DOHH2 (cell line): ENCODE results near the gene ACSM3.
A peak's percentile ranks its signal among the peaks of the same experiment; 100 is the strongest.

ENCODE experiments used
- H3F3A ChIP-seq: fragments of 200-600 bp; sonication (generic), shearing (Covaris generic); 2 replicates; pipeline ENCODE4 v1.6.0; 2016; ENCODE audit warnings: antibody characterized with exemption, mild to moderate bottlenecking; ENCODE audit not compliant: control insufficient read depth, insufficient read depth
- H3K27ac ChIP-seq: fragments of 200-600 bp; sonication (generic); 2 replicates; pipeline ENCODE4 v1.5.1; 2014; ENCODE audit warnings: low read depth, mild to moderate bottlenecking, low read length, moderate library complexity
- H3K27me3 ChIP-seq: fragments of 200-600 bp; sonication (generic); 2 replicates; pipeline ENCODE4 v1.6.1; 2014; ENCODE audit warnings: mild to moderate bottlenecking, low read length, mixed read lengths; ENCODE audit not compliant: control insufficient read depth
- H3K36me3 ChIP-seq: fragments of 200-600 bp; sonication (generic); 2 replicates; pipeline ENCODE4 v1.6.1; 2014; ENCODE audit warnings: mild to moderate bottlenecking, low read length, moderate library complexity, mixed read lengths; ENCODE audit not compliant: control insufficient read depth
- H3K4me1 ChIP-seq: fragments of 200-600 bp; sonication (generic); 2 replicates; pipeline ENCODE4 v1.6.1; 2014; ENCODE audit warnings: mild to moderate bottlenecking, low read length, mixed read lengths; ENCODE audit not compliant: control insufficient read depth
- H3K4me2 ChIP-seq: fragments of 200-600 bp; sonication (generic); 2 replicates; pipeline ENCODE4 v1.6.0; 2014; ENCODE audit warnings: mild to moderate bottlenecking, low read length, moderate library complexity
- H3K4me3 ChIP-seq: fragments of 200-600 bp; sonication (generic); 2 replicates; pipeline ENCODE4 v1.5.1; 2014; ENCODE audit warnings: mild to moderate bottlenecking, low read length, mixed read lengths
- H3K79me2 ChIP-seq: fragments of 200-600 bp; sonication (generic); 2 replicates; pipeline ENCODE4 v1.6.1; 2014; ENCODE audit warnings: mild to moderate bottlenecking, low read length, mixed read lengths; ENCODE audit not compliant: control insufficient read depth
- H3K9me2 ChIP-seq: fragments of 200-600 bp; sonication (generic); replicated peaks from 2 replicates; pipeline ENCODE4 v1.6.1; 2014; ENCODE audit warnings: mild to moderate bottlenecking, low read length, mixed read lengths; ENCODE audit not compliant: control insufficient read depth
- H3K9me3 ChIP-seq: fragments of 200-600 bp; sonication (generic); 2 replicates; pipeline ENCODE4 v1.6.1; 2014; ENCODE audit warnings: antibody characterized with exemption, low read length, mixed read lengths; ENCODE audit not compliant: control insufficient read depth, insufficient read depth
- H4K20me1 ChIP-seq: fragments of 200-600 bp; sonication (generic); 2 replicates; pipeline ENCODE4 v1.6.0; 2014; ENCODE audit warnings: low read depth, mild to moderate bottlenecking, antibody characterized with exemption, low read length, moderate library complexity; ENCODE audit not compliant: control insufficient read depth, insufficient read depth
- EZH2phosphoT487 ChIP-seq: fragments of 200-600 bp; sonication (generic); IDR thresholded peaks from 2 replicates; pipeline ENCODE4 v1.6.1; 2017; ENCODE audit warnings: borderline replicate concordance, mild to moderate bottlenecking, antibody characterized with exemption, low read length, moderate library complexity, mixed read lengths
- TF ChIP-seq, protein P1 (sequence below): fragments of 200-600 bp; sonication (generic); IDR thresholded peaks from one replicate; pipeline ENCODE4 v1.5.1; 2014; ENCODE audit warnings: antibody characterized with exemption, mild to moderate bottlenecking, low read depth, low read length; ENCODE audit not compliant: poor library complexity, severe bottlenecking

Gene ACSM3

DNA sequence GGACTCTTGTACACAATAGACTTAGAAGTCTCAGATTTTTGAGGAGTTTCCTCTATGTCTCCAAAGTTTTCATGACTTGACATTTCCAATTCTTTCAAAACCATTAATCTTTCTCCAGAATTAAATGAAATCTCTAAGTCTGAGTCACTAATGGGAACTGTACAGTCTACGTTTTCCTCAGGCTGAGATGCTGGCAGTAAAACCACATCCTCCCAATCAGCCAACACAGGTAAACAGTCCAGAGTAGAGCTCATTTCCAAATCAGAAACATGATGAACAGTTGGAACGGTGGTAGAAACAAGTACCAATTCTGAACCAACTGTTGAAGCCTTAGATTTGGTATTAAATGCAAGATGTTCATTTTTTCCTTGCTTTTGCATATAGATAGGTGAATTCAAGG, 34.5 kb downstream of the ACSM3 start:
- Histone ChIP-seq H3K27ac (no peak overlapping the region), H3K9me3 (no peaks in the 10 kb centered on the region)

DNA sequence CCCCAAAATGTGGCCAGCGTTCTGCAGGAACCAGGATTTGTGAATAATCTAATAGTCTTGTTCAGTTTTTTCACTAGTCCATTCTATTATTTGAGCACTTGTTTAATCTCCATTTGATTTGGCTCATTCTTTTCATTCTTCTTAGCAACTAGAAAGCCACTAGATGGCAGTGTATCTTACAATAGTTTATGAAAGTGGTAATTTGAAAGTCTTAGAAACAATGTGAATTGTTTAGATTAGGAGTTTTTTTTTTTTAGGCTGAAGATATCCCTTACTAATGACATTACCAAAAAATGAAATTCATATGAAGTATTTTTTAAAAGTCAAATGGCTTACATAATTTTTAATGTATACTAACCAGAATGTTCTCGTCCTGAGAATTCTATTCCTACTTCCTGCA, 35.8 kb downstream of the ACSM3 start:
- Histone ChIP-seq H3K36me3 (peaks cover 36% of the 10 kb centered on the region), H3K27ac (no peak overlapping the region), H3K9me3 (no peaks in the 10 kb centered on the region), H3K4me2 (no peak overlapping the region), H3K9me2 (no peaks in the 10 kb centered on the region), H3K4me1 (no peaks in the 10 kb centered on the region), H4K20me1 (no peaks in the 10 kb centered on the region), H3K27me3 (no peaks in the 10 kb centered on the region), H3F3A (peaks cover 13% of the 10 kb centered on the region), H3K4me3 (no peak overlapping the region), H3K79me2 (no peaks in the 10 kb centered on the region)
- TF ChIP-seq, protein P1, sequence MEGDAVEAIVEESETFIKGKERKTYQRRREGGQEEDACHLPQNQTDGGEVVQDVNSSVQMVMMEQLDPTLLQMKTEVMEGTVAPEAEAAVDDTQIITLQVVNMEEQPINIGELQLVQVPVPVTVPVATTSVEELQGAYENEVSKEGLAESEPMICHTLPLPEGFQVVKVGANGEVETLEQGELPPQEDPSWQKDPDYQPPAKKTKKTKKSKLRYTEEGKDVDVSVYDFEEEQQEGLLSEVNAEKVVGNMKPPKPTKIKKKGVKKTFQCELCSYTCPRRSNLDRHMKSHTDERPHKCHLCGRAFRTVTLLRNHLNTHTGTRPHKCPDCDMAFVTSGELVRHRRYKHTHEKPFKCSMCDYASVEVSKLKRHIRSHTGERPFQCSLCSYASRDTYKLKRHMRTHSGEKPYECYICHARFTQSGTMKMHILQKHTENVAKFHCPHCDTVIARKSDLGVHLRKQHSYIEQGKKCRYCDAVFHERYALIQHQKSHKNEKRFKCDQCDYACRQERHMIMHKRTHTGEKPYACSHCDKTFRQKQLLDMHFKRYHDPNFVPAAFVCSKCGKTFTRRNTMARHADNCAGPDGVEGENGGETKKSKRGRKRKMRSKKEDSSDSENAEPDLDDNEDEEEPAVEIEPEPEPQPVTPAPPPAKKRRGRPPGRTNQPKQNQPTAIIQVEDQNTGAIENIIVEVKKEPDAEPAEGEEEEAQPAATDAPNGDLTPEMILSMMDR = peak; percentile 76
- TF ChIP-seq EZH2phosphoT487 = no peak

More for the DNA sequence above, 34.5 kb downstream of the ACSM3 start:
- no peaks in the 10 kb centered on the region for H3K27me3 ChIP-seq
- TF ChIP-seq, protein P1 = no peak
- no peak for TF ChIP-seq EZH2phosphoT487
- no peak overlapping the region for H3K4me3 ChIP-seq
- no peaks in the 10 kb centered on the region for H3K4me1 ChIP-seq
- peaks cover 11% of the 10 kb centered on the region for H3F3A ChIP-seq
- no peaks in the 10 kb centered on the region for H4K20me1 ChIP-seq
- no peaks in the 10 kb centered on the region for H3K9me2 ChIP-seq
- no peak overlapping the region for H3K4me2 ChIP-seq
- H3K36me3 ChIP-seq = peaks cover 36% of the 10 kb centered on the region
- no peaks in the 10 kb centered on the region for H3K79me2 ChIP-seq

DNA sequence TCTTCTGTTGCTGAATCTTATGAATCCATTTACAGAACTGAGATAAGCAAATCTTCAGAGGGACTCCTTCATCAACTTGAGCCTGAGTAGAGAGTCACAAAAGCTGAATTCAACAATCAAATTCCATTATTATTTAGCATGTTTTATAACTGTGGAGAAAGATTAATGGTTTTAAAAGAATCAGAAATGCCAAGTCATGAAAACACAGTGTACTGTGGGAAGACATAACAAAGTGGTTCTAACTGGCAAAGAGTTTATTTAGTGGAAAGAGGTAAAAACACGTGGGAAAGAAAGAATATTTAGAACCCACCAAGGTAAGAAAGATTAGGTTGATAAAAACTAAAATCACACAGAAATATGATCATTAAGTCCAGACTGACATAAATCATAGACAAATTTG, 37.5 kb downstream of the ACSM3 start:
- no peak for TF ChIP-seq EZH2phosphoT487
- TF ChIP-seq, protein P1 = no peak
- H3K9me2 ChIP-seq = no peaks in the 10 kb centered on the region

DNA sequence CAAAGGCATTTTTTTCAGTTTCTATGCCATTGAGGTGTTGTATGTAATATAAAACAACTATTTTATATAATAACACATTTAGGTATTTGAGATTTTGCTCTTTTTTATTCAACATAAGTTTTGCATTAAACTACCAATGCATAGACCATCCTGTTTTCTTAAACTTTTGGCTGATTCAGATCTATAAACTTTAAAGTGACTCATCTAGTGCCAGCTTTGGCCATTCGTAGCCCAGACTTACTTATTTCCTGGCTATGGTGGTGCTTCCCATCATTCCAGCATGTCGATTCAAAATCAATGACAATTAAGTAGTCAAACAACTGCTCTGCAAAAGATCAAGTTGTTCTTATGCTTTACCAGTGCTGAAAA, 39.4 kb downstream of the ACSM3 start:
- Histone ChIP-seq H3K4me3 (no peak overlapping the region), H3K36me3 (peaks cover 24% of the 10 kb centered on the region), H3K4me2 (no peak overlapping the region), H3K79me2 (peaks cover 17% of the 10 kb centered on the region), H4K20me1 (no peaks in the 10 kb centered on the region), H3K9me2 (no peaks in the 10 kb centered on the region), H3K27ac (no peak overlapping the region), H3F3A (peaks cover 23% of the 10 kb centered on the region), H3K4me1 (peaks cover 16% of the 10 kb centered on the region), H3K9me3 (no peaks in the 10 kb centered on the region), H3K27me3 (no peaks in the 10 kb centered on the region)
- TF ChIP-seq, protein P1 = no peak
- TF ChIP-seq EZH2phosphoT487 = no peak

More for the DNA sequence above, 37.5 kb downstream of the ACSM3 start:
- H3K36me3 ChIP-seq = peaks cover 35% of the 10 kb centered on the region
- H3K4me2 ChIP-seq = no peak overlapping the region
- H3K27ac ChIP-seq = no peak overlapping the region
- no peaks in the 10 kb centered on the region for H3K9me3 ChIP-seq
- H3F3A ChIP-seq = peaks cover 19% of the 10 kb centered on the region
- H3K4me1 ChIP-seq = peaks cover 9% of the 10 kb centered on the region
- H3K4me3 ChIP-seq = no peak overlapping the region
- no peaks in the 10 kb centered on the region for H3K79me2 ChIP-seq
- no peaks in the 10 kb centered on the region for H4K20me1 ChIP-seq
- no peaks in the 10 kb centered on the region for H3K27me3 ChIP-seq
